ENCODE data around the gene SDK1. TPM values are rescaled to one million over a fixed set of nuclear protein-coding genes. Genes with fewer than 3 reads are reported as not detected.

SDK1 gene
- total RNA-seq, 4 donors from 2014 or later = 3.7 to 80.9 (median 13.1) TPM

GRCh38 chr7:3955026-3955425, 654.0 kb downstream of the SDK1 start:
- TF ChIP-seq CTCF (IDR thresholded peaks at IDR 0.05) (no peak), POLR2A (IDR thresholded peaks at IDR 0.05) (no peak)
- Histone ChIP-seq H3K27ac (no peak overlapping the region), H3K4me1 (no peaks in the 10 kb centered on the region), H3K36me3 (no peaks in the 10 kb centered on the region), H3K27me3 (no peaks in the 10 kb centered on the region), H3K9me3 (no peaks in the 10 kb centered on the region), H3K4me3 (no peak overlapping the region)
- DNase-seq = no peak

- Histone ChIP-seq H3K27ac (no peak overlapping the region), H3K27me3 (no peaks in the 10 kb centered on the region), H3K9me3 (no peaks in the 10 kb centered on the region), H3K4me1 (no peaks in the 10 kb centered on the region), H3K4me3 (no peak overlapping the region), H3K36me3 (no peaks in the 10 kb centered on the region)
- TF ChIP-seq CTCF (IDR thresholded peaks at IDR 0.05) (no peak), POLR2A (IDR thresholded peaks at IDR 0.05) (no peak)
- peak in 1 of 3 donors; percentile 55 for DNase-seq
Observed at GRCh38 chr7:3955751-3956696, 655.0 kb downstream of the SDK1 start.

- Histone ChIP-seq H3K4me1 (no peaks in the 10 kb centered on the region), H3K9me3 (no peaks in the 10 kb centered on the region), H3K27ac (no peak overlapping the region), H3K36me3 (no peaks in the 10 kb centered on the region), H3K27me3 (no peaks in the 10 kb centered on the region), H3K4me3 (no peak overlapping the region)
- no peak for DNase-seq
- no peak for TF ChIP-seq POLR2A (IDR thresholded peaks at IDR 0.05)
- no peak for TF ChIP-seq CTCF (IDR thresholded peaks at IDR 0.05)
Observed at GRCh38 chr7:3956949-3957348, 655.9 kb downstream of the SDK1 start.

GRCh38 chr7:3957472-3958108, 656.5 kb downstream of the SDK1 start:
- H3K4me1 ChIP-seq = no peaks in the 10 kb centered on the region
- no peaks in the 10 kb centered on the region for H3K36me3 ChIP-seq
- no peak overlapping the region for H3K27ac ChIP-seq
- H3K9me3 ChIP-seq = no peaks in the 10 kb centered on the region
- H3K27me3 ChIP-seq = no peaks in the 10 kb centered on the region
- TF ChIP-seq POLR2A (IDR thresholded peaks at IDR 0.05) (no peak), CTCF (IDR thresholded peaks at IDR 0.05) (no peak)
- H3K4me3 ChIP-seq = no peak overlapping the region
- no peak for DNase-seq

- Histone ChIP-seq H3K27me3 (no peaks in the 10 kb centered on the region), H3K9me3 (no peaks in the 10 kb centered on the region), H3K4me3 (no peak overlapping the region), H3K36me3 (no peaks in the 10 kb centered on the region), H3K27ac (no peak overlapping the region), H3K4me1 (no peaks in the 10 kb centered on the region)
- DNase-seq = no peak
- TF ChIP-seq POLR2A (IDR thresholded peaks at IDR 0.05) = no peak
Observed at GRCh38 chr7:3958109-3958483, 657.0 kb downstream of the SDK1 start.

- no peak for DNase-seq
- H3K4me3 ChIP-seq = no peak overlapping the region
- no peak for TF ChIP-seq POLR2A (IDR thresholded peaks at IDR 0.05)
- H3K27ac ChIP-seq = no peak overlapping the region
- no peaks in the 10 kb centered on the region for H3K36me3 ChIP-seq
- no peaks in the 10 kb centered on the region for H3K27me3 ChIP-seq
- H3K9me3 ChIP-seq = no peaks in the 10 kb centered on the region
- no peaks in the 10 kb centered on the region for H3K4me1 ChIP-seq
Observed at GRCh38 chr7:3959364-3959763, 658.3 kb downstream of the SDK1 start.
